NCI-H1092 treated with DMSO at 0.1 percent for 48 hours (cell line): ENCODE data around the gene RNF113B.

Experiments
- DNase-seq: peaks from one replicate; lab custom pipeline; 2025; lab: John Stamatoyannopoulos, UW

Gene RNF113B

GRCh38 chr13:98176777-98177608, at the start of gene RNF113B:
Gene RNF113B (minus strand): TSS chr13:98177269. CDS start chr13:98177236, 33 bp downstream.
- DNase-seq, result no peak

GRCh38 chr13:98226496-98226895, 49.4 kb upstream of the RNF113B start:
- no peak for DNase-seq

- DNase-seq, result no peak
Observed at GRCh38 chr13:98225036-98225940, 48.2 kb upstream of the RNF113B start.

- no peak for DNase-seq
Observed at GRCh38 chr13:98224557-98224956, 47.5 kb upstream of the RNF113B start.

- peak; percentile 42 for DNase-seq
Observed at GRCh38 chr13:98223741-98224140, 46.7 kb upstream of the RNF113B start.

- DNase-seq, result no peak
Observed at GRCh38 chr13:98222816-98223215, 45.7 kb upstream of the RNF113B start.

GRCh38 chr13:98222081-98222554, 45.0 kb upstream of the RNF113B start:
- peak; percentile 73 for DNase-seq

GRCh38 chr13:98221234-98221633, 44.2 kb upstream of the RNF113B start:
- DNase-seq, result peak; percentile 92

GRCh38 chr13:98220271-98220791, 43.3 kb upstream of the RNF113B start:
- DNase-seq, result peak; percentile 25

GRCh38 chr13:98219685-98220084, 42.6 kb upstream of the RNF113B start:
- no peak for DNase-seq

- no peak for DNase-seq
Observed at GRCh38 chr13:98217597-98217996, 40.5 kb upstream of the RNF113B start.

- peak; percentile 70 for DNase-seq
Observed at GRCh38 chr13:98216711-98217285, 39.7 kb upstream of the RNF113B start.

GRCh38 chr13:98216135-98216565, 39.1 kb upstream of the RNF113B start:
- peak; percentile 49 for DNase-seq

- no peak for DNase-seq
Observed at GRCh38 chr13:98215508-98215907, 38.4 kb upstream of the RNF113B start.

- DNase-seq, result no peak
Observed at GRCh38 chr13:98214707-98215106, 37.6 kb upstream of the RNF113B start.

GRCh38 chr13:98214008-98214643, 37.1 kb upstream of the RNF113B start:
- DNase-seq, result no peak

GRCh38 chr13:98213354-98213753, 36.3 kb upstream of the RNF113B start:
- no peak for DNase-seq

- no peak for DNase-seq
Observed at GRCh38 chr13:98212763-98213162, 35.7 kb upstream of the RNF113B start.

GRCh38 chr13:98208606-98209005, 31.5 kb upstream of the RNF113B start:
- no peak for DNase-seq

GRCh38 chr13:98207416-98207815, 30.3 kb upstream of the RNF113B start:
- no peak for DNase-seq

GRCh38 chr13:98206946-98207345, 29.9 kb upstream of the RNF113B start:
- DNase-seq, result no peak

GRCh38 chr13:98204546-98204945, 27.5 kb upstream of the RNF113B start:
- DNase-seq, result no peak
